ENCODE data around the gene ACSM2B.
A peak's percentile ranks its signal among the peaks of the same experiment; 100 is the strongest.
"Not testable (repeated sequence)": the region's sequence is repeated elsewhere in the genome, so short reads cannot be mapped to it uniquely, and the experiment has no call there.

ACSM2B gene

DNA sequence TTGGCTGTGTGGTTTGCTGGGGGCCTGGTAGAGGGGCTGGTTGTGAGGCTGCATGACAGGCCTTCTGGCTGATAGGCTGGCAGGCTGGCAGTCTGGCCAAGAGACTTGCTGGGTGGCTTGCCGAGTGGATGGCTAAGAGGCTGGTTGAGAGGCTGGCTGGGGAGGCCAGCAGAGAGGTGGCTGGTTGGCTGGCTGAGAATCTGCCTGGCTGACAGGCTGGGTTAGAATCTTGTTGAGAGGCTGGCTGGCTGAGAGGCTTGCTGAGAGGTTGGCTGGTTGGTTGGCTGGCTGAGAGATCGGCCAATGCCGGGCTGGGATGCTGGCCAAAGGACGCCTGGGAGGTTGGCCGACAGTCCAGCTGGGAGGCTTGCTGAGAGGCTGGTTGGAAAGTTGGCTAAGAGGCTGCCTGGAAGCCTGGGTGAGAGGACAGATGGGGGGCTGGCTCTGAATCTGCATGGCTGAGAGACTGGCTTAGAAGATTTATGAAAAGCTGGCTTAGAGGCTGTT is 35.9 kb upstream of the ACSM2B start:
- no peaks in the 10 kb centered on the region for H3K36me3 Mint-ChIP-seq (ENCODE audit: low read depth)
- no peak overlapping the region for H3K4me3 Mint-ChIP-seq
- H3K4me1 Mint-ChIP-seq = peaks cover 23% of the 10 kb centered on the region
- no peaks in the 10 kb centered on the region for H3K9me3 Mint-ChIP-seq
- TF ChIP-seq, protein P1, sequence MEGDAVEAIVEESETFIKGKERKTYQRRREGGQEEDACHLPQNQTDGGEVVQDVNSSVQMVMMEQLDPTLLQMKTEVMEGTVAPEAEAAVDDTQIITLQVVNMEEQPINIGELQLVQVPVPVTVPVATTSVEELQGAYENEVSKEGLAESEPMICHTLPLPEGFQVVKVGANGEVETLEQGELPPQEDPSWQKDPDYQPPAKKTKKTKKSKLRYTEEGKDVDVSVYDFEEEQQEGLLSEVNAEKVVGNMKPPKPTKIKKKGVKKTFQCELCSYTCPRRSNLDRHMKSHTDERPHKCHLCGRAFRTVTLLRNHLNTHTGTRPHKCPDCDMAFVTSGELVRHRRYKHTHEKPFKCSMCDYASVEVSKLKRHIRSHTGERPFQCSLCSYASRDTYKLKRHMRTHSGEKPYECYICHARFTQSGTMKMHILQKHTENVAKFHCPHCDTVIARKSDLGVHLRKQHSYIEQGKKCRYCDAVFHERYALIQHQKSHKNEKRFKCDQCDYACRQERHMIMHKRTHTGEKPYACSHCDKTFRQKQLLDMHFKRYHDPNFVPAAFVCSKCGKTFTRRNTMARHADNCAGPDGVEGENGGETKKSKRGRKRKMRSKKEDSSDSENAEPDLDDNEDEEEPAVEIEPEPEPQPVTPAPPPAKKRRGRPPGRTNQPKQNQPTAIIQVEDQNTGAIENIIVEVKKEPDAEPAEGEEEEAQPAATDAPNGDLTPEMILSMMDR (IDR thresholded peaks at IDR 0.05; ENCODE audit: unreplicated experiment in 3 of 3) = no peak
- peaks cover 31% of the 10 kb centered on the region for H3K27me3 Mint-ChIP-seq (ENCODE audit: low read depth)
- H3K27ac Mint-ChIP-seq = peak overlapping the region in 1 of 3 experiments; percentile 38

DNA sequence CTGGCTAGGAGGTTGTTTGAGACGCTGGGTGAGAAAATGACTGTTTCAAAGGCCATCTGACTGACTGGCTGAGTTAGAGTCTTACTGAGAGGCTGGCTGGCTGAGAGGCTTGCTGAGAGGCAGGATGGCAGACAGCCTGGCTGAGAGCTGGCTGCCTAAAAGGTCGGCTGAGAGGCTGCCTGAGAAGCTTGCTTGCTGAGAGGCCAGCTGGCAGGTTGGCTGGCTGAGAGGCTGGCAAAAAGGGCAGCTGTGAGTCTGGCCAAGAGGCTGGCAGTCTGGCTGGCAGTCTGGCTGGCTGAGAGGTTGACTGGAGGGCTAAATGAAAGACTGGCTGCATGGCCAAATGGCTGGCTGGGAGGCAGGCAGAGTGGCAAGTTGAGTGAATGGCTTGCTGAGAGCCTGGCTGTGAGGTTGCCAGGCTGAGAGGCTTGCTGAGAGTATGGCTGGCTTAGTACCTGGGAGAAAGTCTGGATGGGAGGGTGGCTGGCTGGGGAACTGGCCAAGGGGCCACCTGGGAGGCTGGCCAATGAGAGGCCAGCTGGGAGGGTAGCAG is 35.3 kb upstream of the ACSM2B start:
- Mint-ChIP-seq H3K27ac (peak overlapping the region in 2 of 3 experiments; percentile 39 to 72), H3K9me3 (no peaks in the 10 kb centered on the region), H3K36me3 (ENCODE audit: low read depth) (no peaks in the 10 kb centered on the region), H3K4me3 (peak overlapping the region in 1 of 3 experiments; percentile 4), H3K27me3 (ENCODE audit: low read depth) (peaks cover 31% of the 10 kb centered on the region), H3K4me1 (peaks cover 23% of the 10 kb centered on the region)
- TF ChIP-seq, protein P1 (IDR thresholded peaks at IDR 0.05; ENCODE audit: unreplicated experiment in 3 of 3) = no peak

GRCh38 chr16:20610892-20611349 is 34.8 kb upstream of the ACSM2B start:
- H3K9me3 Mint-ChIP-seq = no peaks in the 10 kb centered on the region
- H3K27ac Mint-ChIP-seq = peak overlapping the region in 2 of 3 experiments; percentile 39 to 72
- TF ChIP-seq, protein P1 (IDR thresholded peaks at IDR 0.05; ENCODE audit: unreplicated experiment in 3 of 3) = no peak
- H3K36me3 Mint-ChIP-seq (ENCODE audit: low read depth) = no peaks in the 10 kb centered on the region
- H3K4me1 Mint-ChIP-seq = peaks cover 23% of the 10 kb centered on the region
- peak overlapping the region in 1 of 3 experiments; percentile 4 for H3K4me3 Mint-ChIP-seq
- H3K27me3 Mint-ChIP-seq (ENCODE audit: low read depth) = peaks cover 26% of the 10 kb centered on the region

GRCh38 chr16:20610211-20610891 is 34.2 kb upstream of the ACSM2B start:
- TF ChIP-seq, protein P1 (IDR thresholded peaks at IDR 0.05; ENCODE audit: unreplicated experiment in 3 of 3) = no peak
- H3K9me3 Mint-ChIP-seq = no peaks in the 10 kb centered on the region
- peak overlapping the region in 1 of 3 experiments; percentile 44 for H3K27ac Mint-ChIP-seq
- peaks cover 23% of the 10 kb centered on the region for H3K4me1 Mint-ChIP-seq
- peaks cover 24% of the 10 kb centered on the region for H3K27me3 Mint-ChIP-seq (ENCODE audit: low read depth)
- no peak overlapping the region for H3K4me3 Mint-ChIP-seq
- H3K36me3 Mint-ChIP-seq (ENCODE audit: low read depth) = no peaks in the 10 kb centered on the region

GRCh38 chr16:20602205-20602604 is 26.0 kb upstream of the ACSM2B start:
- H3K27me3 Mint-ChIP-seq (ENCODE audit: low read depth); H3K27ac Mint-ChIP-seq; H3K36me3 Mint-ChIP-seq (ENCODE audit: low read depth); H3K9me3 Mint-ChIP-seq; H3K4me1 Mint-ChIP-seq; H3K4me3 Mint-ChIP-seq: not testable (repeated sequence)
- TF ChIP-seq, protein P1 (IDR thresholded peaks at IDR 0.05; ENCODE audit: unreplicated experiment in 3 of 3) = peak in 1 of 3 experiments; percentile 13

- H3K36me3 Mint-ChIP-seq (ENCODE audit: low read depth); H3K27me3 Mint-ChIP-seq (ENCODE audit: low read depth); H3K4me3 Mint-ChIP-seq; H3K9me3 Mint-ChIP-seq; H3K27ac Mint-ChIP-seq; H3K4me1 Mint-ChIP-seq: not testable (repeated sequence)
Measured at GRCh38 chr16:20599475-20599874, 23.3 kb upstream of the ACSM2B start.

All from nephron (organoid).